SU-DHL-6 (cell line): ENCODE results near the gene GPR153.

Experiments used
- CTCF ChIP-seq: fragments of 200-600 bp; sonication (generic); IDR thresholded peaks from one replicate; pipeline ENCODE4 v1.5.1; 2017; ENCODE audit warnings: antibody characterized with exemption, mild to moderate bottlenecking, low read length, moderate library complexity; ENCODE audit not compliant: insufficient read depth, poor library complexity, severe bottlenecking
- EZH2phosphoT487 ChIP-seq: fragments of 200-600 bp; sonication (generic), shearing (Covaris generic); conservative IDR thresholded peaks from 2 replicates; pipeline ENCODE4 v1.6.1; 2018; ENCODE audit warnings: mild to moderate bottlenecking, antibody characterized with exemption, low read length, moderate library complexity, mixed read lengths

- TF ChIP-seq EZH2phosphoT487 (no peak), CTCF (no peak)
These were observed 60.6 kb downstream of the GPR153 start for GRCh38 chr1:6200188-6200809.
